Type B pancreatic cell (in vitro differentiated cells): Measurements from ENCODE around the gene PABPN1L. TPM values are rescaled to one million over a fixed set of nuclear protein-coding genes. Genes with fewer than 3 reads are reported as not detected.

Experiments
- DNase-seq: peaks from one replicate; pipeline ENCODE4 v3.0.0; 2021; ENCODE audit warnings: mixed read lengths; ENCODE audit not compliant: unreplicated experiment; ENCODE audit errors: extremely low spot score
- H3K27ac Mint-ChIP-seq: 2 replicates; pipeline ENCODE4 v1.8.0; 2021; ENCODE audit warnings: mild to moderate bottlenecking, mixed read lengths
- H3K27me3 Mint-ChIP-seq: 2 replicates; pipeline ENCODE4 v1.8.0; 2021; ENCODE audit warnings: mixed read lengths
- H3K36me3 Mint-ChIP-seq: 2 replicates; pipeline ENCODE4 v1.8.0; 2021; ENCODE audit warnings: mixed read lengths
- H3K4me1 Mint-ChIP-seq: one replicate; pipeline ENCODE4 v1.8.0; 2021; ENCODE audit warnings: mixed read lengths; ENCODE audit not compliant: unreplicated experiment
- H3K4me3 Mint-ChIP-seq: 2 replicates; pipeline ENCODE4 v1.8.0; 2021; ENCODE audit warnings: mild to moderate bottlenecking, mixed read lengths
- H3K9me3 Mint-ChIP-seq: 2 replicates; pipeline ENCODE4 v1.8.0; 2021; ENCODE audit warnings: mixed read lengths
- CTCF ChIP-seq: fragments of 200-600 bp; sonication (generic); conservative IDR thresholded peaks from 2 replicates; pipeline ENCODE4 v1.5.0; 2021; ENCODE audit warnings: antibody characterized with exemption, mild to moderate bottlenecking
- total RNA-seq: library from RNA; stranded (reverse); gene quantifications from 2 replicates; pipeline ENCODE4 v1.2.1, GENCODE V29; 2021; ENCODE audit warnings: low replicate concordance

The PABPN1L gene
- total RNA-seq, 1 donor from 2014 or later: not detected

- no peaks in the 10 kb centered on the region for H3K27me3 Mint-ChIP-seq
- H3K4me1 Mint-ChIP-seq: peaks cover 8% of the 10 kb centered on the region
- no peaks in the 10 kb centered on the region for H3K9me3 Mint-ChIP-seq
- TF ChIP-seq CTCF: no peak
- no peak for DNase-seq
- no peak overlapping the region for H3K27ac Mint-ChIP-seq
- no peaks in the 10 kb centered on the region for H3K36me3 Mint-ChIP-seq
- no peak overlapping the region for H3K4me3 Mint-ChIP-seq
Measured at GRCh38 chr16:88883946-88884345, 17.5 kb upstream of the PABPN1L start.

- Mint-ChIP-seq H3K27ac (no peak overlapping the region), H3K4me3 (no peak overlapping the region), H3K27me3 (no peaks in the 10 kb centered on the region), H3K4me1 (peaks cover 8% of the 10 kb centered on the region), H3K9me3 (no peaks in the 10 kb centered on the region), H3K36me3 (no peaks in the 10 kb centered on the region)
- TF ChIP-seq CTCF: no peak
- no peak for DNase-seq
Measured at GRCh38 chr16:88883117-88883895, 16.8 kb upstream of the PABPN1L start.

GRCh38 chr16:88882358-88883030 lies 16.0 kb upstream of the PABPN1L start:
- no peak overlapping the region for H3K27ac Mint-ChIP-seq
- peaks cover 8% of the 10 kb centered on the region for H3K4me1 Mint-ChIP-seq
- H3K4me3 Mint-ChIP-seq: no peak overlapping the region
- no peak for DNase-seq
- no peak for TF ChIP-seq CTCF
- no peaks in the 10 kb centered on the region for H3K9me3 Mint-ChIP-seq
- no peaks in the 10 kb centered on the region for H3K36me3 Mint-ChIP-seq
- H3K27me3 Mint-ChIP-seq: no peaks in the 10 kb centered on the region

GRCh38 chr16:88881675-88882357 lies 15.4 kb upstream of the PABPN1L start:
- TF ChIP-seq CTCF: no peak
- no peaks in the 10 kb centered on the region for H3K9me3 Mint-ChIP-seq
- H3K36me3 Mint-ChIP-seq: no peaks in the 10 kb centered on the region
- DNase-seq: no peak
- peaks cover 8% of the 10 kb centered on the region for H3K4me1 Mint-ChIP-seq
- H3K27me3 Mint-ChIP-seq: no peaks in the 10 kb centered on the region
- H3K4me3 Mint-ChIP-seq: no peak overlapping the region
- no peak overlapping the region for H3K27ac Mint-ChIP-seq

GRCh38 chr16:88881007-88881615 lies 14.7 kb upstream of the PABPN1L start:
- Mint-ChIP-seq H3K9me3 (no peaks in the 10 kb centered on the region), H3K36me3 (no peaks in the 10 kb centered on the region), H3K27ac (no peak overlapping the region), H3K4me3 (no peak overlapping the region), H3K4me1 (peaks cover 8% of the 10 kb centered on the region), H3K27me3 (no peaks in the 10 kb centered on the region)
- no peak for TF ChIP-seq CTCF
- DNase-seq: no peak
